GM18498 (cell line): ENCODE results near the gene ST3GAL3.
"Not testable (repeated sequence)": the region's sequence is repeated elsewhere in the genome, so short reads cannot be mapped to it uniquely, and the experiment has no call there.

Experiments used
- ATAC-seq: cut with Tn5 transposase; IDR thresholded peaks from one replicate; pipeline ENCODE4 v1.9.1; 2021; ENCODE audit warnings: mild to moderate bottlenecking, moderate library complexity; ENCODE audit not compliant: unreplicated experiment

ST3GAL3 gene

DNA sequence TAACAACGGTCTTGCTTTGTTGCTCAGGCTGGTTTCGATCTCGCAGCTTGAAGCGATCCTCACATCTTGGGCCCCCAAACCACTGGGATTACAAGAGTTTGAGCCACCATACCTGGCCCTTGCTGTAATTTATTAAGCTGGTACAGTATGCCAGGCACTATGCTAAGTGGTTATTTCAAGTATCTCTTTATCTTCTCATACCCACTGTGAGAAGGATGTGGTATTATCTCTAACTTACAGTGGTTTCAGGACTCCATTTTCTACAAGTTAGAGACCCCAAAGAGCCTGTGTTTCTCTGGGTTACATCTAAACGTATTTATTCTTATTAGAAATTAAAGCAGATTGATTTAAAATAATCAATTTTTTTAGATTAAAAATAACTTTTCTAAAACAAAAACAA, 8.1 kb upstream of the ST3GAL3 start:
- no peak for ATAC-seq

DNA sequence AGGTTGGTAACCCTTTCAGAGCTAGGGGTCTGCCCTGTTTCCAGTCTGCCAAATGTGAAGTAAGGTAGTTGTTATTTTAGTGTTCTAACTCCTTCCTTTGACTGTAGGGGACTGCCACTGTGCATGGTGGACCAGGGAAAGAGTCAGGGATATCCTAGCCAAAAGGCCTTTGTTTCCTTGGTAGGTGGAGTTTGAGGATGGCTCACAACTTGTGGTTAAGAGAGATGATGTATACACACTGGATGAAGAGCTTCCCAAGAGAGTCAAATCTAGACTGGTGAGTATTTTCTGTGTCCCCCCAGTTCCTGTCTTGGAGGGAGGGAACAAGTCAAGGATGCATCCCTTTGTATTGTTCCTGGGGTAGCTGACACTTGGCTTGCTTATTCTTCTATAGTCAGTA, 3.5 kb upstream of the ST3GAL3 start:
- ATAC-seq, result no peak

DNA sequence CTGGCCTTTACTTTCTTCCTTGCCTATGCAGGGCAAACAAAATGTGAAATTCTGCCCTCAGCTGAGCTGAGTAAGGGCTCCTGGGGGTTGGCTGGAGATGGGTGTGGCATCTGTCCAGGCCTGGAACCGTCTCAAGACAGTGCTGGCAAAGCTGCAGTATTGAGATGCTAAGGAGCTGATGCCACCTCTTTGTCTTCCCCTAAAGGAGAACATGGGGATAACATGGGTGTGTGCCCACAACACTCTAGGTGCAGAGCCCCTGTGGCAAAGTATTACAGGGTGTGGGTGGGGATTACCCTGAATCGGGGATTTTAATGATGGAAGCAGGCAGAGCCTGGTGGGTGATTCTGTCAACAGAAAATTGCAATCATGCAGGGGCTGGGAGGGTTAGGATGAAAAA, 2.5 kb upstream of the ST3GAL3 start:
- no peak for ATAC-seq

DNA sequence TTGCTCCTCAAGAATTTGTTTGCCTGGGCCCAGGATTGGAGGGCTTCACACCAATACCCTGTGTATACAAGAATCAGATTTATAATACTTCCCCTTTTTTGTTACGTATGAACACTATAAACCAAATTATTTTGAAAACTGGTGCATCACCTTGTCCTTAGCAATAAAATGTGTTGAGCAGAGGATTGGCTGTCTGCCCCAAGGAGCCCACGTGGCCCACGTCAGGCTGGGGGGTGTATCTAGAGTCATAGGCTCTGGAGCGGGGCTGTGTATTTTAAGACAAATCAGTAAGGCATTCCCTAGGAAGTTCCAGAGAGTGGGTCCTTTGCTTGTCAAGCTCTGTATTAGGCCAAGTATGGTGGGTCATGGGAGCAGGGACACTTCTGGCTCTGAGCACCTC, 2.0 kb upstream of the ST3GAL3 start:
- ATAC-seq, result no peak

DNA sequence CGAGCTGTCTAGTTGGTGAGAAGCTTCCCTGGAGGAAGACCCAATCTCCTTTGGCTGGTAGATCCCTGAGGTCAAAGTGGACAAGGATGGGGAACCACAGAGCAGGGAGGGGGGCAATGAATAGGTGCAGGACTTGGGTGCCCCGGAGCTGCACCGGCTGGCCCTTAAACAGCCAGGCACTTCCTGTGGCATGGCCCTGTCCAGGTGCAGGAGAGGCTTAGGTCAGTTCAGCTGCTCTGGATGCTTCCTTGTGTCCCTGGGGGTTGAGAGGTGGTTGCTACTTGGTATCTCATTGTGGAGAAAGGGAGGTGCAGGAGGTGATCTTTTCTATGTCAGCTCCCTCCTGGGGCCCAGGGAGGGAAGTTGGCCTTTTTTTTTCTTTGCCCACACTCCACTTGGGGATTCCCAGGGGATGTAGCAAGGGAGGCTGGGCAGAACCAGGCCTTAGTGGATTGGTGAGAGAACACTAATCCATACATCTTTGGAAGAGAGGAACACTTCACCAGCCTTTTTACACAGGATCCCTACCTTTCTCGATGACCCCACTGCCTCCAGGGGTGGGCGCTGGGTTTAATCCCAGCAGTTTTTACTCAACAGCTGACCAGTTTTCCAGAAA, 1.2 kb upstream of the ST3GAL3 start:
- ATAC-seq, result no peak

DNA sequence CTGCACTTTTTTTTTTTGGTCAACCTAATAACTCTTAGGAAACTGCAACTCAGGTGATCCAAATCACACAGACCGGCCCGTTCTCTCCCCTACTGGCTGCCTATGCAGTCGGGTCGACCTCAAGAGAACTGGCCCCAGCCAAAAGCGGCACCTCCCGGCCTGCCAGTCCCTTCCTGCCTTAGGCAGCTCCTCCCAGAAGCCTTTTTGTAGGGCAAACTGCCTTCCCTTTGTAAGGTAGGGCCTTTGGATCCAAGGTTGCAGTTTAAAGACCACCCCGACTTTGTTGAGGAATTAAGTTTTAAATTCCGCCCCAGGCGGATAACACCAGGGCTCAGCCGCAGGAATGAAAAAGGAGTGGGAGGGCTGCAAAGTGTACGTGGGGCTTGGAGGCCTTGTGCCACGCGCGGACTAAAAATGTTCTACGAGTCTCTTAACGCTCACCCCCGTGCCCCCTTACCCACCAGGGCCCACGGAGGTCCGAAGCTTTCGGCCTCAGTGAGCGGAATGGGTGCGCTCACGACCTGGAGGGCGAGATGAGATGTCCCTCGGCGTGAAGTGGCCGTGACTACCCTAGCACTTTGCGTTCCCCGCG, 642 bp upstream of the ST3GAL3 start:
- no peak for ATAC-seq

DNA sequence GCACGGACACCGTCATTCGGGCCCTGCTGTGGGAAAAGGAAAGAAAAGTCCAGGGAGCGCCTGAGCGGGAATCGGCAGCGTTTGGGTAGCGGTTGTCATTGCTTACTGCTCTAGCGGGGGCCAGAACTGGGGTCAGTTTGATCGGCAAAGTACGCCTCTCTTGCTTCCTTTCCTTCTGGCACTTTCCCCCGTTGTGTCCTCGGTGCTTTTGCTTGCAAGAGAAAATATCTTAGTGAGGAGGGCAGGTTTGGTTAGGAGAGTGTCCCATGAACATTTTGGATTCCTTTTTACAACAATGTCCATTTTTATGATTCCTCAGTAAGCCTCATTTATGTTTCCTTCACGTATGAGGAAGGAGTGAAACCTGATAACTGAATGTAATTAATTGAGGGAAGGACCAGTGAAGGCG, 670 bp downstream of the ST3GAL3 start:
- ATAC-seq, result no peak

DNA sequence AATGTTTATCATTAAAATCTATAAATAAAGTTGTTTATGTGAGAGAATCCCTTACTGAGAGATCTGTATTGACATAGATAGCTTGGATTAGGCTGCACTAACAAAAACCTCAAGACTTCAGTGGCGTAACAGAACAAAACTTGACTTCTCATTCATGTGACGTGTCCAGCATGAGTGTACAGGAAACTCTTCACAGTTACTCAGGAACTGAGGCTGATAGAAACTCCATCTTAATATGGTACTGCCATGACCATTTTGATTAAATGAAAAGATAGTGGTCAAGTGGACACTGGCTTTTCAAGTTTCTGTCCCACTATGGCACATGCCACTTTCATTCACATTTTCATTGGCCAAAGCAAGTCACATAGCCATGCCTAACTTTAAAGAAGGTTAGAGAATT, 3.7 kb downstream of the ST3GAL3 start:
- ATAC-seq, result no peak

DNA sequence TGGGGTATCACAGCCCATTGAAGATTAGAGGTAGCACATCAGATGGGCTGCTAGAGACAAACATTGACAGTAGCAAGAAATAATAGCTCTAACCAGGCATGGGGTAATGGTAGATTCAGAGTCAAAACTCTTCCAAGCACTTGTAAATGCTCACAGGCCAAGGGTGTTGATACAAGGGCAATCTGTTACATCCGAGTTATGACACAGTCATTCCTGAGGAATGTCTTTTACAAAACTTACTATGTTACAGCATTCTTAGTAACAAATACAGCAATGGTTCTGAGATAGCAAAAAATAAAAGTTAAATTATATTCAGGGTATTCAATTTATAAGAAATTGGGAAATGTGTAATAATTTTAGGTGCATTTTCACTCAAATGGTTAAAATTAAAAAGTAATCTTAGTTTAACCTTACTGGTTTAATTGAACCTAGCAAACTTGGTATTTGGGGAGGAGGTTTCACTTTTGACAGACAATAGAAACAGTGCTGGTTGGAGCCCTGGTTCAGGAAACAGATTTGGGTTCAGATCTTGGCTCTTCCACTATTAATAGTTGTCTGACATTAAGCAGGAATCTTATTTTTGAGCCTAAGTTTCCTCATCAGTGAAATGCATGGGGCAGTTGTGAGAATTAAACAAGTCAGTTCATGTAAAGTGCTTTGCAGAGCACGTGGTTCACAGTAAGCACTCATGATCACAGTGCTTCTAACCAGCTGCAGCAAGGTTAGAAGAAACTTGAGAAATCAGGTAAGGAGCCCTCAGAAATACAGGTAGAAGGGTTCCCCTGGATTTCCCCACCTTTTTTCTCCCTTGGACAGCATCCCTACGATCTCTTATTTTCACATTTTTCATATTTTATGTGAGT, 4.4 kb downstream of the ST3GAL3 start:
- no peak for ATAC-seq

DNA sequence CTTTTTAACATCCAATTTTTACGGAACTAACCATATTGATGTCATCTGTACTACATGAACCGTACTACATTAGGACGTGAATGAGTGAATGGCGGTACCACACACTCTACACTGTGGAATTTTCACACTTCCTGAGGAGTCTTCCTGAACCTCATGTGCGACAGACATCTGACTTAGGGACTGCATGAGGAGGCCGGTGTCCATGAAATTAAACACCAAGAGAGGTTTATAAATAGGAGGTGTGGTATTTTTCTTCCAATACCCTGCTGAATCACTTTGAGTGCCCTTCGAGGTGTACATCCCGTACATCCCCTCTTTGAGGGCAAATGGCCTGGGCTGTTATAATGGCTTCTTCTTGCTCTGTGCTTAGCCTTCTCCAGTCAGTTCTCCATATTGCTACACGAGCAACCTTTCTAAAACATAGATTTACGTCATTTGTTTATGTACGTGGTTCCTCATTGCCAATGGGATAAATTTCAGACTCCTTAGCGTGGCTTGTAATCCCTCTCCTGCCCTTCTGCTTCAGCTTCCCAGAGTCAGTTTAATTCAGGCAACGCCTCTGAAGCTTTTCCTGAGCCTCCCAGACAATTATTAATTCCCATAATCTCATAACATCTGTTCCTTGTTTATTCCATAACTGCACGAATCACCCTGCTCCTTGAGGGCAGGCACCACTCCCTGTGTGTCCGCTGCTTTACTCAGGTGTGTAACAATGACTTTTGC, 9.4 kb downstream of the ST3GAL3 start:
- no peak for ATAC-seq

DNA sequence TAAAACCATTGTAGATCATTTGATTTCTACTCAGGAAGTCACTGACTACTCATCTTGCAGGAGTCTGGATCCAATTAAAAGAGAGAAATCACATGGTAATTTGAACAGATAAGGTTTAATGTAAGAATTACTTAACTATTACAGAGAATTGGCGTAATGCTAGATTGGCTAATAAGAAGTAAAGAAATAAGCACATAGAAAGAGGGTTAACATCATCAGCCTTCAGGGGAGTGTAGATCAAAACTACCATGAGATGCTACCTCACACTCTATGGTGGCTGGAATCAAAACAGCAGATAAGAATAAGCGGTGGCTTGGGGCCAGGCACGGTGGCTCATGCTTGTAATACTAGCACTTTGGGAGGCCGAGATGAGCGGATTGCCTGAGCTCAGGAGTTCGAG, 11.7 kb downstream of the ST3GAL3 start:
- no peak for ATAC-seq

DNA sequence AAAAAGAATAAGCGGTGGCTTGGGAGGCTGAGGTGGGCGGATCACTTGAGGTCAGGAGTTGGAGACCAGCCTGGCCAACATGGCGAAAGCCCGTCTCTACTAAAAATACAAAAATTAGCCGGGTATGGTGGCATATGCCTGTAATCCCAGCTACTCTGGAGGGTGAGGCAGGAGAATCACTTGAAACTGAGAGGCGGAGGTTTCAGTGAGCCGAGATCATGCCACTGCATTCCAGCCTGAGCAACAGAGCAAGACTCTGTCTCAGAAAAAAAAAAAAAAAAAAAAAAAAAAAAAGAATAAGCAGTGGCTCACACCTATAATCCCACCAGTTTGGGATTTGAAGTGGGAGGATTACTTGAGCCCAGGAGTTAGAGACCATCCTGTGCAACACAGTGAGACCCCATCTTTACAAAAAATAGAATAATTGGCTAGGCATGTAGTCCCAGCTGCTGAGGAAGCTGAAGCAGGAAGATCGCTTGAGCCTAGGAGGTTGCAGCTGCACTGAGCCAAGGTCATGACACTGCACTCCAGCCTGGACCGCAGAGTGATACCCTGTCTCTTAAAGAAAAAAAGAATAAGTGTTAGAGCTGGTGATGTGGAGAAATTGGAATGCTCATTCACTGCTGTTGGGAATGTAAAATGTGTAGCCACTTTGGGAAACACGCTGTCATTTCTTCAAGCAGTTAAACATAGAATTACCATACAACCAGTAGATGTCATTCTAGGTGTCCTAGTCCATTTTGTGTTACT, 12.5 kb downstream of the ST3GAL3 start:
- ATAC-seq, result not testable (repeated sequence)

DNA sequence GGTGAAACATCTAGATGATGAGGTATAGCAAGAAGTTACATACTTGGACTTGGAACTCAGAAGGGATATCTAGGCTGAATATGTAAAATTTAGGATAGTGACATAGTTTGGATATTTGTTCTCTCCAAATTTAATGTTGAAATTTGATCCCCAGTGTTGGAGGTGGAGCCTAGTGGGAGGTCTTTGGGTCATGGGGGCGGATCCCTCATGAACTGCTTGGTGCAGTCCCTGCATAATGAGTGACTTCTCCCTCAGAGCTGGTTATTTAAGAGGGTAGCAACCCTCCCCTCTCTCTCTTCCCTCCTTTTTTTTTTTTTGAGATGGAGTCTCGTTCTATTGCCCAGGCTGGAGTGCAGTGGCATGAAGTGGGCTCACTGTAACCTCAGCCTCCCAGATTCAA, 15.5 kb downstream of the ST3GAL3 start:
- ATAC-seq, result no peak

DNA sequence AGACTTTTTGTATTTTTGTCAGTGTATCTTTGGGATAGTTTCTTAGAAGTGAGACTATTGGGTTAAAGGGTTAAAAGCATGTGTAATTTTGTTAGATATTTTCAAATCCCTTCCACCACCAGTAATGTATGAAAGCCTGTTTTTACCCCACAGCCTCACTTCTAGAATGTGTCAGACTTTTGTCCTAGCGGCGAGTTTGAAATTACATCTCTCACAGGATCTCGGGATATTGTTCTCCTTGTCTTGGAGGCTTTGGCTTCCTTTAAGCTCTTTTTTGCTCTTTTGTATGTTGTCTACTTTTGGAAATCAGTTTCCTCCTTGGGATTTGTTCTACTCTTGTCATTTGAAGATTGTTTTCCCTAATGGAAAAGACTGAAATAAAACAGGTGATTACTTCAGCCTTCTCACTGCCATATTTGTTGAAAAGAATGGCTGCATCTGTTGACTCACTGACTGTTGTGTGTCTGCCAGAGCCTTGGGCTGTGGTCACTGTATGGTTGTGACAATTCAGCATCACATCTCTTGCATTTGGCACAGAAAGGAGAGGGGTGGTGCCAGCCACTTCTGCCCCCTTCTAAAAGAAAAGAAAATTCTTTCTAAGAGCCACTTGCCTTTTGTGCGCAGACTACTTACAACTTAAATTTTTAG, 22.6 kb downstream of the ST3GAL3 start:
- no peak for ATAC-seq

DNA sequence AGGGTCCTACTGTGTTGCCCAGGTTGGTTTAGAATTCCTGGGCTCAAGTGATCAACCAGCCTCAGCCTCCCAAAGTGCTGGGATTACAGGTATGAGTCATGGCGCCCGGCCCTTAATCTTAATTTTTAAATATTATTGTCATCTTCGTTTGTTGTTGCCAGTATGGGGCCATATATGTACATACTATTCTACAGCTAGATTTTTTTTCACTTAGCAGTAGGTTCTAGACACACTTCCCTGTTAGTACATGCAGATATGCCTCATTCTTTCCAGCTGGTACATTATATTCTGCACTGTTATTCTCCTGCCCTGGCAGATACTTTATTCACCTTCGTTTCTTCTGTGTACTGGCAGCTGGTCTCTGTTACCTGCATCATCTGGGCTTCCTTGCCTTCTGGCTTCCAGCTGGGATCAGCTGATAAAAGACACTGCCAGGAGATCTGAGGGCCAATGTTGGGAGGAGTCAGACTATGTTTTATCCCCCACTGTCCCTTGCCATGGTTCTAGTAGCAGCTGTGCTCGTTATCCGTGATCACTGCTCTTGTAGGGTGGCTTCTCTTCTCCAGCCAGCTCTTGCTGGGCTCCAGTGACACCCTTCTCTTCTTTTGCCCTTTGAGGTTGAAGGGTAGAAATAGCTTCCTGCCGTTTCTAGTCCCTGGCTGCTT, 24.7 kb downstream of the ST3GAL3 start:
- ATAC-seq, result no peak

DNA sequence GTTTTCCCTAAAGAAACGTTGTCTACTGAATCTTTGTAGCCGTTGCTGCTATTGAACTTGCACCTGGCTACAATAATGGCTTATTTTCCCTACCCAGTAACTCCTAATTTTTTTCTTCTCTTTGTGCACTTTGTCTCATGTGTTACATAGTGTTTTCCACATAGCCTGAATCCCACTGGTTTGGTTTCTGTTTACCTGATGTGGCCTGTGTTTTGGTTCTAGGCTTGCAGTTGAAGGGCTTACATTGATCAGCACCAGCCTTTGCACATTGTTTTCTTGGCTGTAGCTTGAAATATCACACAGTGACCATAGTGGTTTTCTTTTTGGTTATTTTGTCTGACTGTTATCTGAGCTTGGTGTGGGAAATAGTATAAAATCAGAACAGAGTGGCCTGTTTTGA, 29.5 kb downstream of the ST3GAL3 start:
- ATAC-seq, result no peak

DNA sequence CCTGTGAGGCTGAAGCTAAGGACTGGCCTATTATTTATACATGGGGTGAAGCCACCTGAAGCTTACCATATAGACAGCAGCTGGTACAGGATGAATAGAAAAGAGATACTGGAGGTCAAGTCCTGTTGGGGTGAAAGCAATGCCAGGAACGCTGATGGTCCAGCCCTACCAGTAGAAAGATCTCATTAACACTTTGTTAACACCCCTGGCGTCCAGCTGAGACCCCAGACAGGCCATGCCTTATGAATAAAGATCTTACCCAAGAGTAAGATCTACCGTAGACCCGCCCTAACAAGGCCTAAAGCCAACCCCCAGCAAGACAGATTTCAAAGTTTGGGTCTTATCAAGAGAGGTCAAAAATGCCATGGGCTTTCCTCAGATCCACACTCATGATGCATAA, 34.7 kb downstream of the ST3GAL3 start:
- no peak for ATAC-seq

DNA sequence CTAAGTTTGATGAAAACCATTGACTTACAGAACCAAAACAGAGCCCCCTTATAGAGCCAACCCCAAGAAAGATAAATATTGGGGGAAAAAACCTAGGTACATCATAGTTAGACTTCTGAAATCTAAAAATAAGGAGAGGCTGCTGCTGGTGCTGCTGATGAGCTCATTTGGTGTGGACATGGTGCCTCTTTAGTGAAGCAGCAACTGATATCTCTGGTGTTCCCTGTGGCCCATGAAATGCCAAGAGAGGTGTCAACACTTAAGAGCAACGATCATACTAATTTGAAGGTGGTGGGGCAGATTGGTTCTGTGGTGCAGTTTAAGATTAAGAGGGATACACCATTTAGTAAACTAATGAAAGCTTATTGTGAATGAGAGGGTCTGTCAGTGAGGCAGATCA, 35.9 kb downstream of the ST3GAL3 start:
- ATAC-seq, result no peak

DNA sequence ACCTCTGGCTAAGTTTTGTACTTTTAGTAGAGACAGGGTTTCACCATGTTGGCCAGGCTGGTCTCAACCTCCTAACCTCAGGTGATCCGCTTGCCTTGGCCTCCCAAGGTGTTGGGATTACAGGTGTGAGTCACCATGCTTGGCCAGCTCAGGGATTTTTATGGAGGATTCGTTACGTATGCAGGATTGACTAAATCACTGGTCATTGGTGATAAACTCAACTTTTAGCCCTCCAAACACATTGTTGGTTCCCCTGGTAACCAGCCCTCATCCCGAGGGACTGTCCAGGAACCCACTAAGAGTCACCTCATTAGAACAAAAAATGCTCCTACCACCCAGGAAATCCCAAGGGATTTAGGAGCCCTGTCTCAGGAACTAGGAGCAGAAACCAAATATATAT, 40.4 kb downstream of the ST3GAL3 start:
- ATAC-seq, result no peak

DNA sequence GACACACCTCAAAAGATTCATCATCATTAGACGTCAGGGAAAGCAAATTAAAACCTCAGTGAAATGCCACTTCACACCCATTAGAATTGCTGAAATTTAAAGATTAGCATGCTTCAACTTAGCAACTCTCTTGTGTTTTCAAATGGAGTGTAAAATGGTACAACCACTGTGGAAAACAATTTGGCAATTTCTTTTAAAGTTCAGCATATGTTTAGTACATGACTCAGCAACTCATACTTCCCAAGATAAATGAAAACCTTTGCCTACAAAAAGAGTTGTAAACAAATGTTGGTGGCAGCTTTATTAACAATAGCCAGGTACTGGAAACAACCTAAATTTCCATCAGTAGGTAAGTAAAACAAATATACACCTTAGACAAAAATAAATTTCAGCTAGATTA, 42.7 kb downstream of the ST3GAL3 start:
- no peak for ATAC-seq
